Measurements from ENCODE around the gene WDFY2. TPM values are rescaled to one million over a fixed set of nuclear protein-coding genes. Genes with fewer than 3 reads are reported as not detected.

WDFY2 gene
- total and polyA plus RNA-seq, 5 experiments from 2014 or later, result 3.8 to 24.8 (median 4.4) TPM

DNA sequence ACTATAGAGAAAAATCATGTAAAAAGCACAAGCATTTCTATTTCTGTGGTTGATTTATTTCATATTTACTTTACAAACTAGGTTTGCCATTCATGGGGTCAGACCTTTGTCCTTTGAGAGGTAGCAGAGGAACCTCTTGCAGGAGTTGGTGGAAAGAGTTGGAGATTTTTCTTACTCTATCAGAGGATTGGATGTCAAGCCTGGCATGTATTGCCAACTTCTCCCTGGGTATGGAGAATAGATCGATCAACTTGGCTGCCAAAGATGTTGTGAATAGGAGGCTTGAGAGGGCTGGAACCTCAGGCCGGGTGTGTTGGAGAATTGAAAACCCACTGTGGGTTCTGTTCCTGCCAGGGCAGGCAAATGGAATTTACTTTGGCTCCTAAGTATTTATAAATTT is 81.2 kb downstream of the WDFY2 start:
- POLR2A ChIA-PET, result no interaction called here

DNA sequence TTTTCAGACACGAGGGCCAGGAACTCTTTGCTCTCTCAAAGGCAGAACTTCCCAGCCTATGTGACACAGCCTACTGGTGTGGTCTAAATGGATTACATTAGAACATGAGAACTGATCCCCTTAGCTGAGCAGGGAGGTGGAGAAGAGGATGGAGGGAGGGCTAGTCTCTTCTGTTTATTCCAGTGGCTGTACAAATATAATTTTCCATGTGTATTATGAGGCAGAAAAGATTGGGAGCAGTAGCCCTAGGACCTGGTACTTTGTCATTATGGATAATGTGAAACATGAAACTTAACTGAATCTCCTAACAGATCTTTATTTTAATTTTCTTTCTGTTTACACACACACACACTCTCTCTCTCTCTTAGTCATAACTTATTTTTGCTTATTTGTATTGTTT is 82.1 kb downstream of the WDFY2 start:
- Mint-ChIP-seq H3K9me3 (peaks cover 0 to 3% (median 0%) of the 10 kb centered on the region in 9 donors), H3K27ac (peak overlapping the region in 6 of 10 donors; percentile 7 to 57 (median 28)), H3K4me3 (no peak overlapping the region), H3K27me3 (no peaks in the 10 kb centered on the region), H3K4me1 (peaks cover 18 to 46% (median 37%) of the 10 kb centered on the region in 4 donors), H3K36me3 (peaks cover 0 to 13% (median 7%) of the 10 kb centered on the region in 3 donors)
- POLR2A ChIA-PET, result no interaction called here
- no peak for ATAC-seq
- DNase-seq, result no peak

More for the DNA sequence above, 81.2 kb downstream of the WDFY2 start:
- peaks cover 18 to 46% (median 36%) of the 10 kb centered on the region in 4 donors for H3K4me1 Mint-ChIP-seq
- no peak for ATAC-seq
- H3K27ac Mint-ChIP-seq, result peak overlapping the region in 1 of 10 donors; percentile 21
- DNase-seq, result no peak
- no peak overlapping the region for H3K4me3 Mint-ChIP-seq
- H3K27me3 Mint-ChIP-seq, result no peaks in the 10 kb centered on the region
- H3K36me3 Mint-ChIP-seq, result peaks cover 0 to 17% (median 4%) of the 10 kb centered on the region in 3 donors
- H3K9me3 Mint-ChIP-seq, result no peaks in the 10 kb centered on the region

DNA sequence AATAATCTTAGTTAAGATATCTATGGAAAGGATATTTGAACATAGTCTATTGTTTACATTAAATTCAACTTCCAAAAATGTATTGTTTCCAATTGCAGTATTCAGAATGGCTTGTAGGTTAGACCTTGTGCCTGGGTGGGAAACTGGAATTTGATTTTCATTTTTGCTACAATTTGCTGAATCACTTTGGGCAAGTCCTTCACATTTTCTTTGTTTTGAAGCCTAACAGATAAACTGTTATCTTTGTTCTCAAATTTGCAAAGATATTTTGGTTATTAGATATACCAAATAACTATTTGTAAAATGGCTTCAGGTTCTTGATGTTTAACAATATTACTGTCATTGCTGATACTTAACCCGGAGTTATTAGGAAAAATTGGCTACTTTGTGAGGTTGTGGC is 82.6 kb downstream of the WDFY2 start:
- Mint-ChIP-seq H3K9me3 (peaks cover 0 to 3% (median 0%) of the 10 kb centered on the region in 9 donors), H3K27ac (peak overlapping the region in 3 of 10 donors; percentile 24 to 53 (median 27)), H3K4me1 (peaks cover 18 to 46% (median 38%) of the 10 kb centered on the region in 4 donors), H3K36me3 (peaks cover 0 to 10% (median 8%) of the 10 kb centered on the region in 3 donors), H3K4me3 (no peak overlapping the region), H3K27me3 (no peaks in the 10 kb centered on the region)
- no peak for ATAC-seq
- DNase-seq, result no peak
- POLR2A ChIA-PET, result no interaction called here

DNA sequence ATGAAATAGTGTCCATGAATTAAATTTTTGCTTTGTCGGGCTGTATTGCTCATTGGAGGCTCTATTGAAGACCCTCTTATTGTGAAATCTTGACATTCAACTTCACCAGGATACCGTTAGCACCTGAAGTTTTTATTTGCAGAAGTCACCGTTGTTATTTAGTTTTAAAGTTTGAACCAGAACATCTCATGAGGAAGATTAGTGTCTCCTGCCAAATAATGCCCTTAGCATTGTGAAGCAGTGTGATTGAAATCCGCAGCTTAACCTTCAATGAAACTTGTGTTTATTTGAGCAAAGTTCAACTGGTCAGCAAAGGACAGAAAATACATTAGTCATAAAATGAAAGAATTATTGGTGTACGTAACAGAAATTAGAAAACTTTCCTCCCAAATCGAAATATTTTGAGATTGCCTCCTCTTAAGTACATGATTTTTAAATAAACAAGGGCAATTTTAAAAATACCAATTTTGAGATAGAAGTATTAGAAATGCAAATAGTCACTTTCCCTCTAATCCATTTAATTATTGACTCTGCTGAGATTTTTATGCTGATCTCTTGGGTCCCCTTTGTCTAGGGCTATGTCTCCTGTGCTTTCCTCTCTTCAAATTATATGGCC is 84.4 kb downstream of the WDFY2 start:
- Mint-ChIP-seq H3K27ac (peak overlapping the region in 1 of 10 donors; percentile 14), H3K4me1 (peaks cover 16 to 49% (median 43%) of the 10 kb centered on the region in 4 donors), H3K36me3 (peaks cover 0 to 8% (median 0%) of the 10 kb centered on the region in 3 donors), H3K27me3 (no peaks in the 10 kb centered on the region), H3K4me3 (no peak overlapping the region), H3K9me3 (peaks cover 0 to 3% (median 0%) of the 10 kb centered on the region in 9 donors)
- POLR2A ChIA-PET, result no interaction called here
- ATAC-seq (no peak), DNase-seq (no peak)

DNA sequence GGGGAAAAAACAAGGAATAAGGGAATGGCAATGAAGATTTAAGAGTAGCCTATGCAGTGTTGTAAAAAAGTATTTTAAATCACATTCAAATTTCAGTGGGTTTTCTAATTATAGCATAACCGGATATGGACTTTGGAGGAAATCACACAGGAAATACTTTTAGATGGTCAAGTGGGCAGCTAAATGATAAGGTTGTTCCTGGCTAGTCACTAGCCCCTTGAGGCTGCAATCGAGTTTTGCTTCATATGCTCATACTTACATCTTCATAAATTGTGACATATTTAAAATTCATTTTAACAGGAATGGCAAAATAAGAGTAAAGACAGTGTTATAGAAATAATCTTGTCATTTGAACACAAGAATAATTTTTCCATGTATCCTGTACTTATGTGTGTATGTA is 88.9 kb downstream of the WDFY2 start:
- POLR2A ChIA-PET, result no interaction called here
- Mint-ChIP-seq H3K9me3 (peaks cover 0 to 3% (median 0%) of the 10 kb centered on the region in 9 donors), H3K27ac (no peak overlapping the region), H3K36me3 (peaks cover 0 to 12% (median 8%) of the 10 kb centered on the region in 3 donors), H3K27me3 (no peaks in the 10 kb centered on the region), H3K4me1 (peaks cover 11 to 27% (median 23%) of the 10 kb centered on the region in 4 donors), H3K4me3 (no peak overlapping the region)
- ATAC-seq (no peak), DNase-seq (no peak)

DNA sequence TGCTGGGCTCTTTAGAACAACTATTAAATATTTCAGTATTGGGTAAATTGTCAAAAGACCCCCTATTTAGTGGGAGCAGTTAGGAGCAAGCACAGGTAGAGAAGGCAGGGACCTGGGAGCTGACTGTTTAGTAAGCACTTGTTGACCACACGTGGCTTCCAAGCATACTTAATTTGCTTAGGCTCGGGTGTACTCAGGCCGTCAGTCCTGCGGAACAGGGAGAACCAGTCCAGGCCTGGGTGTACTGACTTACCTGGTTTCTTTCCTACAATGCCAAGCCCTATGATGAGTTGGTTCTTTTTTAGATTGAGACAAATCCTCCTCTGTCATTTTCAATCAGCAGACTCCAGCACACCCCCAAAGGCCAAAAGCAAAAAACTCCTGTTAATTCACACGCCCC is 90.0 kb downstream of the WDFY2 start:
- Mint-ChIP-seq H3K36me3 (peaks cover 0 to 18% (median 9%) of the 10 kb centered on the region in 3 donors), H3K27me3 (no peaks in the 10 kb centered on the region), H3K27ac (no peak overlapping the region), H3K9me3 (peaks cover 0 to 3% (median 0%) of the 10 kb centered on the region in 9 donors), H3K4me3 (no peak overlapping the region), H3K4me1 (peaks cover 11 to 27% (median 23%) of the 10 kb centered on the region in 4 donors)
- POLR2A ChIA-PET, result no interaction called here
- DNase-seq (no peak), ATAC-seq (no peak)

DNA sequence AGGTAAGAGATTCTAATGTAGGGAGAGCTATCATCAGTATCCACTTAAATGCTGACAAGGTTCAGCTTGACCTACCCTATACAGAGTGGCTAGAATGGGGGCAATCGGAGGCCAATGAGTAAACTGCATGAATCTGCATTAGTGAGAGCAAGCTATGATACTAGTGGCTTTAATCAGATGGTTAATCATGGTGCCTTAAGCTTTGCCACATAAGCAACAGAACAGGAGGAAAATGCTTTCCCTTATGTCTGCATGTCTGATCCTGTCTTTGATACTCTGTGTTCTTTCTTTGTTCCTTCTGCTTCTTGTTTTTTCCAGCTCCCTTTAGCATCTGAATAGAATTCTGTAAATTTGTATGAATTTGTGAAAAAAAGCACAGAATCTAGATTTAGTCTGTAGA is 91.1 kb downstream of the WDFY2 start:
- ATAC-seq, result no peak
- no peak for DNase-seq
- Mint-ChIP-seq H3K36me3 (peaks cover 0 to 22% (median 17%) of the 10 kb centered on the region in 3 donors), H3K4me3 (no peak overlapping the region), H3K9me3 (peaks cover 0 to 3% (median 0%) of the 10 kb centered on the region in 9 donors), H3K4me1 (peaks cover 11 to 22% (median 15%) of the 10 kb centered on the region in 4 donors), H3K27ac (no peak overlapping the region), H3K27me3 (no peaks in the 10 kb centered on the region)
- POLR2A ChIA-PET, result no interaction called here

DNA sequence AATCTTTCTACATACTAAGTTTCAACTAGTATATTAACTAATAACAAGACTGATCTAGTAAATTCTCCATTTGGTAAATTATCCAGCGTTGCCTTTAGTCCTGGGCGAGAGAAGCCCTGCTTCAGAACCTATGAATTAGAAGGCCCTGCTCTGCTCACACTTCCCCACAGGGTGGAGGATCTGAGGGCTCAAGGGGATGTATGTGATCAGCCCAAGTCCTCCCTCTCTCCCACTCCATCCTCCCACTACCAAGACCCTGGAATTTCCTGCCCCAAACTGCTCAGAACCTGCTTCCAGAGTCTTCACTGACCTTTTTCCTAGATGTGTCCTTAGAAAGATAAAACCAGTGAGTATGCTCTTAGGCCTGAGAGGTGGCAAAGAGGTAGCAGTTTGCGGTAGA is 91.6 kb downstream of the WDFY2 start:
- peaks cover 0 to 25% (median 21%) of the 10 kb centered on the region in 3 donors for H3K36me3 Mint-ChIP-seq
- peaks cover 11 to 20% (median 15%) of the 10 kb centered on the region in 4 donors for H3K4me1 Mint-ChIP-seq
- POLR2A ChIA-PET, result no interaction called here
- no peak for DNase-seq
- peak overlapping the region in 1 of 10 donors; percentile 29 for H3K27ac Mint-ChIP-seq
- H3K27me3 Mint-ChIP-seq, result no peaks in the 10 kb centered on the region
- ATAC-seq, result no peak
- H3K9me3 Mint-ChIP-seq, result peaks cover 0 to 3% (median 0%) of the 10 kb centered on the region in 9 donors
- H3K4me3 Mint-ChIP-seq, result no peak overlapping the region

DNA sequence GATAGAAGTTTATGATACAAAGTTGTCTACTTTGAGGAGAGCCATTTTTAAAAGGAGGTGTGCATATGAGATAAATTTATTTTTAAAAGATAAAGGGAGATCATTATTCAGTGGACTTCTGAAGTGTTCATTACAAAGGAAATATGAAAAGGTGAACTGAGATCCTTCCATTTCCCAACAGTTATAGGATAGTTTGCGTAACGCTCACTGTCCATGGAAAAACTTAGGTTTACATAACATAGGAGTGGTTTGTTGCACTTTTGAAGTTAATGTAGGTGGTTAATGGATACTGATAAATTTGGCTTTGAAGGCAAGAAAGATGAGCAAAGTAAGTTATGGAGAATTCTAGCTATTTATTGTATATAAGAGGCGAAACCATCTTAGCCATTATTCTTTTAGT is 92.5 kb downstream of the WDFY2 start:
- Mint-ChIP-seq H3K4me1 (peaks cover 11 to 19% (median 15%) of the 10 kb centered on the region in 4 donors), H3K36me3 (peaks cover 0 to 27% (median 24%) of the 10 kb centered on the region in 3 donors), H3K4me3 (no peak overlapping the region), H3K27ac (no peak overlapping the region), H3K9me3 (no peaks in the 10 kb centered on the region), H3K27me3 (no peaks in the 10 kb centered on the region)
- DNase-seq, result no peak
- ATAC-seq, result no peak
- POLR2A ChIA-PET, result no interaction called here

DNA sequence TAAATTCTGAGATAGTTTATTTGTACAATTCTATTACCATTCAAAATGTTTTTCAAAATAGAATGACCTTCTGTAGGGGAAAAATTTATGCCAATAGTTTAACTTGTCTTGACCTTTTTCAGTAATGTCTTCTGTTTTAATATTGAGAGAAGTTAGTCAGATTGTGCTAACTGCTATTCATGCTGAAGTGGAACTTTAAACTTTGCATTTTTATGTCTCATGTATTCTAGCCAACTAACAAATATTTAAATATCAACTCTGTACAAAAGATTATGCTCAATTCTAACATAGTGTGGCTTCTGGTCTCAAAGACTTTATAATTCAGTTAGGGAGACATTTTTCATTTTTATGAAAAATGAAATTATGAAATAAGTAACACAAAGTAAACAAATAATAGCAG is 94.2 kb downstream of the WDFY2 start:
- ATAC-seq, result no peak
- DNase-seq, result no peak
- no peak overlapping the region for H3K27ac Mint-ChIP-seq
- POLR2A ChIA-PET, result no interaction called here
- H3K4me1 Mint-ChIP-seq, result peaks cover 0 to 10% (median 5%) of the 10 kb centered on the region in 4 donors
- no peak overlapping the region for H3K4me3 Mint-ChIP-seq
- no peaks in the 10 kb centered on the region for H3K27me3 Mint-ChIP-seq
- peaks cover 0 to 37% (median 37%) of the 10 kb centered on the region in 3 donors for H3K36me3 Mint-ChIP-seq
- H3K9me3 Mint-ChIP-seq, result no peaks in the 10 kb centered on the region

DNA sequence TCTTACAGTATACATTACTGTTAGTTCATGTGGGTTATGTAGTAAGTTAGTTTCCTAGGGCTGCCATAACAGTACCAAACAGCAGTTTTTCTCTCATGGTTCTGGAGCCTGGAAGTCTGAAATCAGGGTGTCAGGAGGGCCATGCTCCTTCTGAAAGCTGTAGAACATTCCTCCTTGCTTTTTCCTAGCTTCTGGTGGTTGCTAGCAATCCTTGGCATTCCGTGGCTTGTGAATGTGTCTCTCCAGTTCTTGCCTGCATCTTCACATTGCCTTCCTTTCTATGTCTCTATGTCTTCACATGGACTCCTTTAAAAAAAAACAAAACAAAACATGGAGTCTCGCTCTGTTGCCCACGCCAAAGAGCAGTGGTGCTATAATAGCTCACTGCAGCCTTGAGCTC is 95.4 kb downstream of the WDFY2 start:
- peaks cover 0 to 45% (median 37%) of the 10 kb centered on the region in 3 donors for H3K36me3 Mint-ChIP-seq
- POLR2A ChIA-PET, result no interaction called here
- H3K9me3 Mint-ChIP-seq, result no peaks in the 10 kb centered on the region
- no peaks in the 10 kb centered on the region for H3K27me3 Mint-ChIP-seq
- no peak for DNase-seq
- peak overlapping the region in 2 of 10 donors; percentile 40 to 85 for H3K27ac Mint-ChIP-seq
- H3K4me1 Mint-ChIP-seq, result peaks cover 0 to 8% (median 2%) of the 10 kb centered on the region in 4 donors
- ATAC-seq, result no peak
- H3K4me3 Mint-ChIP-seq, result no peak overlapping the region

DNA sequence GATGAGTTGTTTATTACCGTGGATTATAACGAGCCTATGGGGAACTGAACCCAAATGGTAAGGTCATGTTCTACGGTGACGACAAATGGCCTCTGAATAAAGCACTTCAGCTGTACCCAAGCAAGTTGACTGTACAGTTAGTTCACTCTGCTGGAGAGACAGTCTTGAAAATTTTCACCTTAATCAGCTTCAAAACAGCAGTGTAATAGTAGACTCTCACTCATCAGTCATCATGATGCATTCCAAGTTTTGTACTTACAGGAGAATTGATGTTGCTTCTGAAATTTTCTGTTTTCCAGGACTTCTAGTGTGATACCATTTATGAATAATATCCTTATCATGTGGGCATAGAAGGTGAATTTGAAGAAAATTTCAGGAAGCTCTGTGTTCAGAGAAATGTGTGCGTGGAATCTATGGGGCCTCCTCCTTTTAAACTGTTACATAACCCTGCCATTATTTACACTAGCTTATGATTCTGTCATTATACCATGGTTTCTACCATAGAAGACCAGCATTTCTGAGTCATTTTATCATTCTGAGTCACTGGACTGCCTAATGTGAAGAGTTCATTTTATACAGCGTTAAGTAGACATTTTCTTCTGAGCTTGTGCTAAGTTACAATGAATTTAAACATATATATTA is 96.9 kb downstream of the WDFY2 start:
- POLR2A ChIA-PET, result no interaction called here
- no peaks in the 10 kb centered on the region for H3K9me3 Mint-ChIP-seq

DNA sequence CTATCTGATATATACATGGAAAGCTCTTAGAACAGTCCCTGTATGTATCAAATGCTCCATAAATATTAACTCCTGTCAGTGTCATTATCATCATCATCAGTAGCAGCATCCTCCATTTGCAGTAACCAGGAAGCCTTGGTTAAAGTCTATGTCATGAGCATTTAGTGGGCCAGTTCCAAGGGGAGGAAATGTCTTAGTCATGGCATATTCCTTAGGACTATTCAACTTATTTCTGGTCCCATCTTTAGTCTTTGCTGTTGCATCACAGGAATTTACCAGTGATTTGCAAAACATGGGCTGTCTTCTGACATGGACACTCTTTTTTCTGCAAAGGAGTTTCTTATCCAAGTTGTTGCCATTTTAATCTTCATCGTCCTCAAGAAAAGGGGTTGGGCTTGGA is 98.4 kb downstream of the WDFY2 start:
- Mint-ChIP-seq H3K4me3 (no peak overlapping the region), H3K9me3 (no peaks in the 10 kb centered on the region), H3K27me3 (no peaks in the 10 kb centered on the region), H3K4me1 (peaks cover 3 to 14% (median 6%) of the 10 kb centered on the region in 4 donors), H3K27ac (no peak overlapping the region), H3K36me3 (peaks cover 0 to 42% (median 37%) of the 10 kb centered on the region in 3 donors)
- POLR2A ChIA-PET, result no interaction called here
- no peak for ATAC-seq
- no peak for DNase-seq

More for the DNA sequence above, 96.9 kb downstream of the WDFY2 start:
- no peaks in the 10 kb centered on the region for H3K27me3 Mint-ChIP-seq
- peaks cover 0 to 45% (median 39%) of the 10 kb centered on the region in 3 donors for H3K36me3 Mint-ChIP-seq
- ATAC-seq (no peak), DNase-seq (no peak)
- peaks cover 2 to 13% (median 4%) of the 10 kb centered on the region in 4 donors for H3K4me1 Mint-ChIP-seq
- no peak overlapping the region for H3K4me3 Mint-ChIP-seq
- no peak overlapping the region for H3K27ac Mint-ChIP-seq
